Measurements from ENCODE around the gene DENND1A. TPM values are rescaled to one million over a fixed set of nuclear protein-coding genes. Genes with fewer than 3 reads are reported as not detected.

Gene DENND1A
- total RNA-seq, 1 donor from 2014 or later = 23.0 TPM

- Histone ChIP-seq H3K27ac (no peak overlapping the region), H3K4me1 (no peaks in the 10 kb centered on the region), H3K4me3 (no peak overlapping the region), H3K27me3 (ENCODE audit: low read depth) (no peaks in the 10 kb centered on the region), H3K36me3 (peaks cover 7% of the 10 kb centered on the region), H3K9me3 (no peaks in the 10 kb centered on the region)
- TF ChIP-seq, protein P1, sequence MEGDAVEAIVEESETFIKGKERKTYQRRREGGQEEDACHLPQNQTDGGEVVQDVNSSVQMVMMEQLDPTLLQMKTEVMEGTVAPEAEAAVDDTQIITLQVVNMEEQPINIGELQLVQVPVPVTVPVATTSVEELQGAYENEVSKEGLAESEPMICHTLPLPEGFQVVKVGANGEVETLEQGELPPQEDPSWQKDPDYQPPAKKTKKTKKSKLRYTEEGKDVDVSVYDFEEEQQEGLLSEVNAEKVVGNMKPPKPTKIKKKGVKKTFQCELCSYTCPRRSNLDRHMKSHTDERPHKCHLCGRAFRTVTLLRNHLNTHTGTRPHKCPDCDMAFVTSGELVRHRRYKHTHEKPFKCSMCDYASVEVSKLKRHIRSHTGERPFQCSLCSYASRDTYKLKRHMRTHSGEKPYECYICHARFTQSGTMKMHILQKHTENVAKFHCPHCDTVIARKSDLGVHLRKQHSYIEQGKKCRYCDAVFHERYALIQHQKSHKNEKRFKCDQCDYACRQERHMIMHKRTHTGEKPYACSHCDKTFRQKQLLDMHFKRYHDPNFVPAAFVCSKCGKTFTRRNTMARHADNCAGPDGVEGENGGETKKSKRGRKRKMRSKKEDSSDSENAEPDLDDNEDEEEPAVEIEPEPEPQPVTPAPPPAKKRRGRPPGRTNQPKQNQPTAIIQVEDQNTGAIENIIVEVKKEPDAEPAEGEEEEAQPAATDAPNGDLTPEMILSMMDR (IDR thresholded peaks at IDR 0.05) = no peak
- intact Hi-C loops (cut with DNase I) = no loop called here
- ATAC-seq = no peak
- no peak for DNase-seq
These were observed 472.3 kb downstream of the DENND1A start for GRCh38 chr9:123457583-123457982.

DNA sequence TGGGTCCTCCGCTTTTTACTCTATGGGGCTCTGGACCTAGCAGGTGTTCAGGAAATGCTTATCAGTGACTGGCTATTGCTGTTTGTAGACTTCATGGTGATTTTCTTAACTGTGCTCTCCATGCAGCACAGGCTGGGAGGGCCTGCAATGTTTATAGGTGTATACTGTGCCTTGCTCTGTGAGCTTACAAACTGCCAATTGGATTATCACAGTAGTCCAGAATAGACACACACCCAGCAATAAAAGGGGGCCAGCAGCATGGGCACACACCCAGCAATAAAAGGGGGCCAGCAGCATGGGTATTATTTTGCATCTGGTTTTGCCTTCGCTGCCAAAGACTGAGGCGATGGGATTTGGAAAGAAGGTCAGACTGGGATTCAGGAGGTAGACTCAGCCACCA lies 473.9 kb downstream of the DENND1A start:
- Histone ChIP-seq H3K27ac (no peak overlapping the region), H3K9me3 (no peaks in the 10 kb centered on the region), H3K4me1 (no peaks in the 10 kb centered on the region), H3K36me3 (peaks cover 14% of the 10 kb centered on the region), H3K27me3 (ENCODE audit: low read depth) (no peaks in the 10 kb centered on the region), H3K4me3 (no peak overlapping the region)
- intact Hi-C loops (cut with DNase I) = no loop called here
- no peak for ATAC-seq
- TF ChIP-seq, protein P1 (IDR thresholded peaks at IDR 0.05) = no peak
- DNase-seq = no peak

- peaks cover 14% of the 10 kb centered on the region for H3K36me3 ChIP-seq
- intact Hi-C loops (cut with DNase I) = no loop called here
- H3K4me3 ChIP-seq = no peak overlapping the region
- TF ChIP-seq, protein P1 (IDR thresholded peaks at IDR 0.05) = no peak
- H3K27ac ChIP-seq = no peak overlapping the region
- no peaks in the 10 kb centered on the region for H3K4me1 ChIP-seq
- no peaks in the 10 kb centered on the region for H3K9me3 ChIP-seq
- DNase-seq (no peak), ATAC-seq (no peak)
- H3K27me3 ChIP-seq (ENCODE audit: low read depth) = no peaks in the 10 kb centered on the region
These were observed 474.7 kb downstream of the DENND1A start for GRCh38 chr9:123455187-123455586.

- H3K4me1 ChIP-seq = no peaks in the 10 kb centered on the region
- H3K27me3 ChIP-seq (ENCODE audit: low read depth) = no peaks in the 10 kb centered on the region
- peaks cover 14% of the 10 kb centered on the region for H3K36me3 ChIP-seq
- ATAC-seq (no peak), DNase-seq (no peak)
- no peak overlapping the region for H3K4me3 ChIP-seq
- intact Hi-C loops (cut with DNase I) = no loop called here
- H3K9me3 ChIP-seq = no peaks in the 10 kb centered on the region
- no peak overlapping the region for H3K27ac ChIP-seq
- TF ChIP-seq, protein P1 (IDR thresholded peaks at IDR 0.05) = no peak
These were observed 475.6 kb downstream of the DENND1A start for GRCh38 chr9:123454361-123454760.

GRCh38 chr9:123453831-123454321 lies 476.1 kb downstream of the DENND1A start:
- TF ChIP-seq, protein P1 (IDR thresholded peaks at IDR 0.05) = no peak
- H3K9me3 ChIP-seq = no peaks in the 10 kb centered on the region
- ATAC-seq = no peak
- no peak overlapping the region for H3K27ac ChIP-seq
- no peaks in the 10 kb centered on the region for H3K27me3 ChIP-seq (ENCODE audit: low read depth)
- DNase-seq = no peak
- H3K4me3 ChIP-seq = no peak overlapping the region
- H3K4me1 ChIP-seq = no peaks in the 10 kb centered on the region
- peaks cover 14% of the 10 kb centered on the region for H3K36me3 ChIP-seq
- intact Hi-C loops (cut with DNase I) = no loop called here

Data from lower lobe of right lung (tissue), 2 donors.